Hematopoietic multipotent progenitor cell treated with erythropoietin and hydrocortisone succinate and interleukin-3 and kit ligand, for 17 days (in vitro differentiated cells): ENCODE measurements around the gene QARS1.
A peak's percentile ranks its signal among the peaks of the same experiment; 100 is the strongest.

ENCODE experiments used
- DNase-seq: peaks from one replicate; pipeline ENCODE4 v3.0.0-alpha.2; 2015; ENCODE audit warnings: low spot score

The QARS1 gene

GRCh38 chr3:49120438-49121131, 16.0 kb upstream of the QARS1 start, which contains the start of gene USP19:
Gene USP19 (minus strand): TSS chr3:49120823. CDS start chr3:49119145, 1,678 bp downstream.
- peak; percentile 95 for DNase-seq

- DNase-seq = peak; percentile 32
These were observed 15.5 kb upstream of the QARS1 start for GRCh38 chr3:49120096-49120437.

- no peak for DNase-seq
These were observed 14.9 kb upstream of the QARS1 start for GRCh38 chr3:49119439-49119838.

- no peak for DNase-seq
These were observed 14.5 kb upstream of the QARS1 start for GRCh38 chr3:49119036-49119435.

- DNase-seq = no peak
These were observed 7.7 kb upstream of the QARS1 start for GRCh38 chr3:49112262-49112661.

GRCh38 chr3:49111347-49111746, 6.8 kb upstream of the QARS1 start:
- no peak for DNase-seq

- no peak for DNase-seq
These were observed 6.2 kb upstream of the QARS1 start for GRCh38 chr3:49110780-49111179.

GRCh38 chr3:49108346-49108745, 3.8 kb upstream of the QARS1 start:
- DNase-seq = no peak

GRCh38 chr3:49104052-49104426, 518 bp downstream of the QARS1 start:
- DNase-seq = no peak

- no peak for DNase-seq
These were observed 4.4 kb downstream of the QARS1 start for GRCh38 chr3:49100046-49100615.

GRCh38 chr3:49098910-49099630, 5.5 kb downstream of the QARS1 start:
- no peak for DNase-seq

GRCh38 chr3:49098429-49098828, 6.1 kb downstream of the QARS1 start:
- DNase-seq = peak; percentile 39

GRCh38 chr3:49093853-49094767, 10.4 kb downstream of the QARS1 start, which contains the start of gene QRICH1:
Gene QRICH1 (minus strand): TSS chr3:49094071. CDS start chr3:49077017, 17,054 bp downstream.
- peak; percentile 99 for DNase-seq

GRCh38 chr3:49092938-49093852, 11.4 kb downstream of the QARS1 start:
- peak; percentile 84 for DNase-seq

GRCh38 chr3:49081429-49081828, 23.1 kb downstream of the QARS1 start:
- no peak for DNase-seq

GRCh38 chr3:49079270-49079669, 25.3 kb downstream of the QARS1 start:
- no peak for DNase-seq

- no peak for DNase-seq
These were observed 27.9 kb downstream of the QARS1 start for GRCh38 chr3:49076646-49077045.

GRCh38 chr3:49076116-49076515, 28.4 kb downstream of the QARS1 start:
- DNase-seq = no peak

GRCh38 chr3:49058011-49058410, 46.5 kb downstream of the QARS1 start:
- no peak for DNase-seq

- DNase-seq = no peak
These were observed 47.3 kb downstream of the QARS1 start for GRCh38 chr3:49057268-49057667.

GRCh38 chr3:49054344-49054862, 50.2 kb downstream of the QARS1 start:
- no peak for DNase-seq
